ENCODE measurements around the gene SYT5. TPM values are rescaled to one million over a fixed set of nuclear protein-coding genes. Genes with fewer than 3 reads are reported as not detected.

The SYT5 gene
- total and polyA plus RNA-seq, 2 of the 13 experiments (the other 11 are each of a cell fraction or from before 2014, with no cell fraction given): not detected

DNA sequence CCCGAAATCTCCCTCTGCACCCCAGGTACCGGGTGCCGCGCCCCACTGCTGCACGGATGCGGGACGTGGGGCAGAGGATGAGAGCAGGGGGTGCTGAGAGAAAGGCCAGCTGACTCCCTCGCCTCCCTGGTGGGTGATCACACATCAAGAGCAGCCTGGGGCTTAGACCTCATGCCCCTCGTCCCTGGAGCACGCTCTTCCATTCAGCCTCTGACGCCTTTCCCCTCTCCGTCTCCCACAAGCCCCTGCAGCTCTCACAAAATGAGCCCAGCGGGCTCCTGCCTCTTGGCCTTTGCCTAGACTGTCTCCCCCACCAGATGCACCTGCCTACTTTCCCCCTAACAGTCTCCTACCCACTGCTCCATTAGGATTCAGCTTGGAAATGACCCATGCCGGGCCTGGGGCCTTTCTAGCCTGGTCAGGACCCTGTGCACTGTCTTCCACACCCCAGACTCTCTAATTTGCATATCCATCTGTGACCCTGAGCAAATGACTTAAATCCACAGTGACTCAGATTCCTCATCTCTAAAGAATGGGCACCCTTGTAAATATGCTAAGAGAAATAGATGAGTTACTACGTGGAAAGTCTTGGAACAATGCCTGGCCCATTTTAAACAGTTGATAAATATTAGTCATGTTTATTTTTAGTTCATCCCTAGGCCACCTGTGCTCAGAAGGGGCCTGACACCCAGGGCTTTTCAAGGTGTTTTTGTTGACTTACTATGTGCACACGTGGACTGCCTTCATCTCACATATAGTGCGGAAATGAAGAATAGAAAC lies 29.8 kb upstream of the SYT5 start (continued):
- 0 out of 2 replicates have a peak, but pooled peaks have one; percentile 40 for TF ChIP-seq POLR2G (IDR thresholded peaks at IDR 0.05; ENCODE audit: low read depth, low read length)
- TF ChIP-seq, protein P1, sequence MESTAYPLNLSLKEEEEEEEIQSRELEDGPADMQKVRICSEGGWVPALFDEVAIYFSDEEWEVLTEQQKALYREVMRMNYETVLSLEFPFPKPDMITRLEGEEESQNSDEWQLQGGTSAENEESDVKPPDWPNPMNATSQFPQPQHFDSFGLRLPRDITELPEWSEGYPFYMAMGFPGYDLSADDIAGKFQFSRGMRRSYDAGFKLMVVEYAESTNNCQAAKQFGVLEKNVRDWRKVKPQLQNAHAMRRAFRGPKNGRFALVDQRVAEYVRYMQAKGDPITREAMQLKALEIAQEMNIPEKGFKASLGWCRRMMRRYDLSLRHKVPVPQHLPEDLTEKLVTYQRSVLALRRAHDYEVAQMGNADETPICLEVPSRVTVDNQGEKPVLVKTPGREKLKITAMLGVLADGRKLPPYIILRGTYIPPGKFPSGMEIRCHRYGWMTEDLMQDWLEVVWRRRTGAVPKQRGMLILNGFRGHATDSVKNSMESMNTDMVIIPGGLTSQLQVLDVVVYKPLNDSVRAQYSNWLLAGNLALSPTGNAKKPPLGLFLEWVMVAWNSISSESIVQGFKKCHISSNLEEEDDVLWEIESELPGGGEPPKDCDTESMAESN (CRISPR knock-in tag; conservative IDR thresholded peaks at IDR 0.05): 0 out of 2 replicates have a peak, but pooled peaks have one; percentile 22
- no peak for TF ChIP-seq KLF16 (CRISPR knock-in tag; IDR thresholded peaks at IDR 0.05)
- TF ChIP-seq FOXA1 (IDR thresholded peaks at IDR 0.05): no peak
- TF ChIP-seq FOXA1 (CRISPR knock-in tag; IDR thresholded peaks at IDR 0.05): peak; percentile 58
- 0 out of 2 replicates have a peak, but pooled peaks have one; percentile 27 for TF ChIP-seq ZNF749 (CRISPR knock-in tag; IDR thresholded peaks at IDR 0.05; ENCODE audit: borderline replicate concordance)
- TF ChIP-seq ZNF317 (CRISPR knock-in tag; IDR thresholded peaks at IDR 0.05): peak; percentile 66; the same call in 1 of the 2 replicates
- TF ChIP-seq, protein P2, sequence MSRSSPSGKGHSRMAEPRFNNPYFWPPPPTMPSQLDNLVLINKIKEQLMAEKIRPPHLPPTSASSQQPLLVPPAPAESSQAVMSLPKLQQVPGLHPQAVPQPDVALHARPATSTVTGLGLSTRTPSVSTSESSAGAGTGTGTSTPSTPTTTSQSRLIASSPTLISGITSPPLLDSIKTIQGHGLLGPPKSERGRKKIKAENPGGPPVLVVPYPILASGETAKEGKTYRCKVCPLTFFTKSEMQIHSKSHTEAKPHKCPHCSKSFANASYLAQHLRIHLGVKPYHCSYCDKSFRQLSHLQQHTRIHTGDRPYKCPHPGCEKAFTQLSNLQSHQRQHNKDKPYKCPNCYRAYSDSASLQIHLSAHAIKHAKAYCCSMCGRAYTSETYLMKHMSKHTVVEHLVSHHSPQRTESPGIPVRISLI (CRISPR knock-in tag; IDR thresholded peaks at IDR 0.05; ENCODE audit: borderline replicate concordance): no peak
- TF ChIP-seq FOXP1 (IDR thresholded peaks at IDR 0.05): no peak
- TF ChIP-seq FOXP1 (CRISPR knock-in tag; IDR thresholded peaks at IDR 0.05): peak; percentile 78; the same call in 1 of the 2 replicates
- peak; percentile 87; the same call in 1 of the 2 replicates for TF ChIP-seq ZNF563 (CRISPR knock-in tag; IDR thresholded peaks at IDR 0.05)
- peak; percentile 16; the same call in 1 of the 2 replicates for TF ChIP-seq ZNF431 (CRISPR knock-in tag; IDR thresholded peaks at IDR 0.05; ENCODE audit: borderline replicate concordance, low read depth)
- TF ChIP-seq, protein P3, sequence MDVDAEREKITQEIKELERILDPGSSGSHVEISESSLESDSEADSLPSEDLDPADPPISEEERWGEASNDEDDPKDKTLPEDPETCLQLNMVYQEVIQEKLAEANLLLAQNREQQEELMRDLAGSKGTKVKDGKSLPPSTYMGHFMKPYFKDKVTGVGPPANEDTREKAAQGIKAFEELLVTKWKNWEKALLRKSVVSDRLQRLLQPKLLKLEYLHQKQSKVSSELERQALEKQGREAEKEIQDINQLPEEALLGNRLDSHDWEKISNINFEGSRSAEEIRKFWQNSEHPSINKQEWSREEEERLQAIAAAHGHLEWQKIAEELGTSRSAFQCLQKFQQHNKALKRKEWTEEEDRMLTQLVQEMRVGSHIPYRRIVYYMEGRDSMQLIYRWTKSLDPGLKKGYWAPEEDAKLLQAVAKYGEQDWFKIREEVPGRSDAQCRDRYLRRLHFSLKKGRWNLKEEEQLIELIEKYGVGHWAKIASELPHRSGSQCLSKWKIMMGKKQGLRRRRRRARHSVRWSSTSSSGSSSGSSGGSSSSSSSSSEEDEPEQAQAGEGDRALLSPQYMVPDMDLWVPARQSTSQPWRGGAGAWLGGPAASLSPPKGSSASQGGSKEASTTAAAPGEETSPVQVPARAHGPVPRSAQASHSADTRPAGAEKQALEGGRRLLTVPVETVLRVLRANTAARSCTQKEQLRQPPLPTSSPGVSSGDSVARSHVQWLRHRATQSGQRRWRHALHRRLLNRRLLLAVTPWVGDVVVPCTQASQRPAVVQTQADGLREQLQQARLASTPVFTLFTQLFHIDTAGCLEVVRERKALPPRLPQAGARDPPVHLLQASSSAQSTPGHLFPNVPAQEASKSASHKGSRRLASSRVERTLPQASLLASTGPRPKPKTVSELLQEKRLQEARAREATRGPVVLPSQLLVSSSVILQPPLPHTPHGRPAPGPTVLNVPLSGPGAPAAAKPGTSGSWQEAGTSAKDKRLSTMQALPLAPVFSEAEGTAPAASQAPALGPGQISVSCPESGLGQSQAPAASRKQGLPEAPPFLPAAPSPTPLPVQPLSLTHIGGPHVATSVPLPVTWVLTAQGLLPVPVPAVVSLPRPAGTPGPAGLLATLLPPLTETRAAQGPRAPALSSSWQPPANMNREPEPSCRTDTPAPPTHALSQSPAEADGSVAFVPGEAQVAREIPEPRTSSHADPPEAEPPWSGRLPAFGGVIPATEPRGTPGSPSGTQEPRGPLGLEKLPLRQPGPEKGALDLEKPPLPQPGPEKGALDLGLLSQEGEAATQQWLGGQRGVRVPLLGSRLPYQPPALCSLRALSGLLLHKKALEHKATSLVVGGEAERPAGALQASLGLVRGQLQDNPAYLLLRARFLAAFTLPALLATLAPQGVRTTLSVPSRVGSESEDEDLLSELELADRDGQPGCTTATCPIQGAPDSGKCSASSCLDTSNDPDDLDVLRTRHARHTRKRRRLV (CRISPR knock-in tag; IDR thresholded peaks at IDR 0.05): peak; percentile 72
- TF ChIP-seq ZNF383 (CRISPR knock-in tag; IDR thresholded peaks at IDR 0.05; ENCODE audit: borderline replicate concordance): no peak
- TF ChIP-seq ASH2L (IDR thresholded peaks at IDR 0.05; ENCODE audit: insufficient read length, low read depth, low read length): no peak
- no peak for TF ChIP-seq ZBTB8A (CRISPR knock-in tag; IDR thresholded peaks at IDR 0.05; ENCODE audit: borderline replicate concordance, low read depth)
- peak; percentile 15; the same call in 1 of the 2 replicates for TF ChIP-seq ARID2 (CRISPR knock-in tag; IDR thresholded peaks at IDR 0.05; ENCODE audit: borderline replicate concordance)
- TF ChIP-seq TBX3 (IDR thresholded peaks at IDR 0.05; ENCODE audit: borderline replicate concordance): peak; percentile 61; the same call in 1 of the 2 replicates
- TF ChIP-seq FOXK1 (CRISPR knock-in tag; IDR thresholded peaks at IDR 0.05; ENCODE audit: borderline replicate concordance, low read depth): peak; percentile 40; the same call in 1 of the 2 replicates
- 0 out of 2 replicates have a peak, but pooled peaks have one; percentile 16 for TF ChIP-seq TGIF2 (CRISPR knock-in tag; IDR thresholded peaks at IDR 0.05)
- no peak for TF ChIP-seq SOX6 (IDR thresholded peaks at IDR 0.05)
- peak; percentile 92 for TF ChIP-seq SOX6 (CRISPR knock-in tag; IDR thresholded peaks at IDR 0.05)
